Measurements from ENCODE around the gene OR1S2.
"Not testable (repeated sequence)": the region's sequence is repeated elsewhere in the genome, so short reads cannot be mapped to it uniquely, and the experiment has no call there.

Gene OR1S2, protein sequence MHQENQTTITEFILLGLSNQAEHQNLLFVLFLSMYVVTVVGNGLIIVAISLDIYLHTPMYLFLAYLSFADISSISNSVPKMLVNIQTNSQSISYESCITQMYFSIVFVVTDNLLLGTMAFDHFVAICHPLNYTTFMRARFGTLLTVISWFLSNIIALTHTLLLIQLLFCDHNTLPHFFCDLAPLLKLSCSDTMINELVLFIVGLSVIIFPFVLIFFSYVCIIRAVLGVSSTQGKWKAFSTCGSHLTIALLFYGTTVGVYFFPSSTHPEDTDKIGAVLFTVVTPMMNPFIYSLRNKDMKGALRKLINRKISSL

DNA sequence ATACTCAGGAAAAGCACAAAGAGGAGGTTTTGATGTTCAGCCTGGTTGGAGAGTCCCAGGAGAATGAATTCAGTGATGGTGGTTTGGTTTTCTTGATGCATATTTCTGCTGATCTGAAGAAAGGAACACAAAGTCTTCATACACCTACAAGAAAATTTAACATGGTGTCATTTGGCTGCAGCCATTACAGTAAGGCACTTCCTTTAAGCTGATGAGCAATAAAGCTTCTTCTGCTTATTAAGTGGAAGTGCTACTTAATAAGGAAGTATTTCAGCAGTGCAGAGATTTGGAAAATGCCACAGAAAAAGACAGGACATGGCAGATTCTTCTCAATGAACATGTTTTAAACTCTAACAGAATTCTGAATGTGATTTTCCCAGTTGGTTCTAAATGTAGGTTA lies at the start of gene OR1S2:
OR1S2 (minus strand) TSS at position 101 of the 400 bp plus-strand sequence; CDS start at position 101, 0 bp downstream.
- no peak for DNase-seq (ENCODE audit: low spot score)

DNA sequence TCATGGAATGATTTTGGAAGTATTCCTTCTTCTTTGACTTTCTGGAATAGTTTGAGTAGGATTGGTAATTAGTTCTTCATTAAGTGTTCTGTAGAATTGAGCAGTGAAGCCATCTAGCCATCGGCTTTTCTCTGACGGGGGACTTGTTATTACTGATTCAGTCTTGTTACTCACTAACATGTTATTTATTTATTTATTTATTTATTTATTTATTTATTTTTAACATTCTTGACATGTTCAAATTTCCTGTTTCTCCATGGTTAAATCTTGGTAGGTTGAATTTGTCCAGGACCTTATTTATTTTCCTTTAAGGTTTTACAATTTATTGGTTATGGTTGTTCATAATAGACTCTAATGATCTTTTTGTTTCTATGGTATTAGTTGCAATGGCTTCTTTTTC lies 40.0 kb upstream of the OR1S2 start:
- DNase-seq (ENCODE audit: low spot score) = no peak

DNA sequence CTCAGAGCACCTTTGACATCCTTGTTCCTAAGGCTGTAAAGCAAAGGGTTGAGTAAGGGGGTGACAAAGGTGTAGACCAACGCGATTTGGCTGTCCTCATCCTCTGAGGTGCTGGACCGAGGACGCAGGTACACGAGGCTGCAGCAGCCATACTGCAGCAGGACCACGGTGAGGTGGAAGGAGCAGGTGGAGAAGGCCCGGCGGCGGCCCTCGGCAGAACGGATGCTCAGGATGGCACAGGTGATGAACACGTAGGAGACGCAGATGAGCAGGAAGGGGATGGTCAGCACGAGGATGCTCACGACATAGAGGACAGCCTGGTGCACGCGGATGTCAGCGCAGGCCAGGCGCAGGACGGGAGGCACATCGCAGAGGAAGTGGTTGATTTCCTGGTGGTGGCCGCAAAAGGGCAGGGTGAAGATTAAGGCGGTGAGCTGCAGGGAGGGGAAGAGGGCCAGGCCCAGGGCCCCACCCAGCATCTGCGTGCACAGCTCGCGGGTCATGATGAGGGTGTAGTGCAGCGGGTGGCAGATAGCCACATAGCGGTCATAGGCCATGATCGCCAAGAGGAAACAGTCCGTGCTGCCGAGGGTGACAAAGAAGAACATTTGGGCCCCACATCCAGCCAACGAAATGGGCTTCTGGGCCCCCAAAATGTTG lies 24.1 kb upstream of the OR1S2 start:
- DNase-seq (ENCODE audit: low spot score) = no peak

DNA sequence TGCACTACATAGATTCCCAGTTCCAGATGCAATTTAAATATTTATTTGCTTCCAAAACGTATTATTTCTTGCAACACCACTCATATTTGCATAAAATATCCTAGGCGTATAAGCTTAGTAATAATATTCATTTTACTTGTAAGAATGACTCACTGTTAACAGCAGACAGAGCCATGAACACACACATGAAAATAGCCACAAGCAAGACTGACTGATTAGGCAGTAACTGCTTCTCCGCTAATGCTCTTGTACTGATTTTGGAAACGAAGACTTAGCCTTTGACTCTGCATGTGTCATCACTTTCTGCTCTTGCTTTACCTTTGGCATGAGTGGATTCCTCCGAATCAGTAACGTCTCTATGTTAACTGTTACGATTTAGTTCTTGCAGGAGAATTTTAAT lies 18.8 kb upstream of the OR1S2 start:
- DNase-seq (ENCODE audit: low spot score) = no peak

DNA sequence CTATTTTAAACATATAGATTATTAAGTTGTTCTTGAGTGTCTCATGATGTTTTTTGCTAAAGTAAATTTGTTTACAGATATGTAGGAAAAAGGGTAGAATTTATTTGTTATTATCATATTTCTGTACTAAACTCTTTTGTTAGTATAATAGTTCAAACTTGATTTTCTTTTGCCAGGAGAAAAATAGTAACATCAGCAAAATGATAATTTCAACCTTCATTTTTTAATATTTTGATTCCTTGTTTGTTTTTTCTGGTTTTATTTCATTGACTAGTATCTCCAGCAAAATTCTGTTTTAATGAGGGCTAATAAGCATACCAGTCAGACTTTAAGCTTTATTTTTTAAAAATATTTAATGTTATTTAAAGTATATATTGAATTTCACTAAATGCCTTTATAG lies 12.5 kb upstream of the OR1S2 start:
- no peak for DNase-seq (ENCODE audit: low spot score)

DNA sequence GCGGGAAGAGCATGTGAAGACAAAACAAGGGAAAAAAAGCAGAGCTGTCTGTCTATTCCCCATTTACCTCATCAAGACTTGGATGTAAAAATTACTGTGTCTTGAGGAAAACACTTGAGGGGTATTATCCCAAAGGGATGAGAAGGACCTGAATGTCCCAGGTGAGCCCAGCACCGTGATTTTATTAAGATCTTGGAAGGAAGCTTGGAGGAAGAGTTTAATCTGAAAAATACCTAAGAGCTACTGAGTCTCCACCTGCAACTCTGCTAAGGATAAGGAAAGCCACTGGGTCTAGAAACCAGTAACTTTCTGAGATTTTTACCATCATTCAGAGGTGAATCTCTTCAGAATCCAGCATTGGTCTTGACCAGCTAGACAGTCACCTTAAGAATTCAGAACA lies 8.5 kb upstream of the OR1S2 start, which contains the start of gene OR1S1:
OR1S1 (plus strand) TSS at position 301 of the 400 bp plus-strand sequence.
- not testable (repeated sequence) for DNase-seq (ENCODE audit: low spot score)

DNA sequence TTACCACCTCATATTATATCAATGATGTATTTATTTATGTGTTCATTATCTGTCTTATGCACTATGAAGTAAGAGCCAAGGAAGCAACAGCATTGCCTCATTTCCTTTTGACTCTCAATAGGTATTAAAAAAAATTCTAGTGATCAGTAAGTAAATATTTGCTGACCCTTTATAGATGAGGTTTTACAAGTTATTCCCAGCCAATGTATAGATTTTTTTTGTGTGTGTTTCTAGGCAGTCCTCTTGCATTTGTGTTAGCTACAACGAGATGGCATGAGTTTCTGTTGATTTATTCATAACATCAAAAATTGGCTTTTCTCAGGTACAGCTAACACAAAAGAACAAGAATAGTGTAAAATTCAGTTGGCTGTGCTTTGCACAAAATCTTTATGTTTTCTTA lies 4.7 kb downstream of the OR1S2 start:
- DNase-seq (ENCODE audit: low spot score) = no peak

DNA sequence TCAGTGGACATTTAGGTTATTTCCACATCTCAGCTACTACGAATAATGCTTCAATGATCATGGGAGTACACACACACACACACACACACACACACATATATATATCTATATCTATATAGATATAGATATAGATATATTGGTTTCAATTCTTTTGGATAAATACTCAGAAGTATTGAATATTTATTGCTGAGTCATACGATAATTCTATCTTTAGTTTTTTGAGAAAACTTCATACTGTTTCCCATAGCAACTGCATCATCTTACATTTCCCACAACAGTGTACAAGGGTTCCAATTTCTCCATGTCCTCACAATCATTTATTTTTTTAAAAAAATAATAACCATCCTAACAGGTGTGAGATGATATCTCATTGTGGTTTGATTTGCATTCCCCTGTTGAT lies 8.0 kb downstream of the OR1S2 start:
- no peak for DNase-seq (ENCODE audit: low spot score)

DNA sequence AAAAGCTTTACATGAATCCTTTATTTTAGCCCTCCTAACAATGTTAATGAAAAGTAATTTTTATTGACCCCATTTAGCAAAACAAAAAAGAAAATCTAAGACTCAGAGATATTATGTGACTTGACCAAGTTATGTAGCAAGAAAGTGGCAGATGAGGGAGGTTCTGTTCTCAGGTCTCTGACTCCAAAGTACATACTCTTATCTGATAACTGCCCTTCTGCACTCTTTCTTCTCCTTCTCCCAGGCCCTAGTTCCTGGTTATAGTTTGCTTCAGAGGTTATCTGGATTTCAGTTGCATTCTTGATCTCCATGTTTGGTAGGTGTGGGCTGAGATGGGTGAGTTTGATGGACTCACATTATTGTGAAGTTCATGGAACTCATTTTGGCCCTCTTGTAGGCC lies 10.6 kb downstream of the OR1S2 start:
- no peak for DNase-seq (ENCODE audit: low spot score)

DNA sequence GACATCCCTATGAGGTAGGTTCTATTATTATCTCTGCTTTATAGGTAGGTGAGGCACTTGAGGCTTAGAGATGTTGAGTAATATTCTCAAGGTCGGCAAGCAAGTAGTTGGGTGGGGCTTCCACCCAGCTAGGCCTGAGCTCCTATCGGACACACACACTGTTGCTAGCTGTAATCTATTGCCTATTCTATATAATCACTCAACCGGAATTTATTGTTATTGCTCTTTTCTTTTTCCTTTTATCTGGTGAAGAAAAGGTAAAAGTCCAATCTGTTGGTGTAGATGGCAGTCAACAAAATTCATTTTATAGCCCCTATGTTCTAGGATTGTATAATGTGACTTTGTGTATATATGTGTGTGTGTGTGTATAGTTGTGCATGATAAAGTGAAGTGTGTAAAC lies 11.7 kb downstream of the OR1S2 start:
- no peak for DNase-seq (ENCODE audit: low spot score)

DNA sequence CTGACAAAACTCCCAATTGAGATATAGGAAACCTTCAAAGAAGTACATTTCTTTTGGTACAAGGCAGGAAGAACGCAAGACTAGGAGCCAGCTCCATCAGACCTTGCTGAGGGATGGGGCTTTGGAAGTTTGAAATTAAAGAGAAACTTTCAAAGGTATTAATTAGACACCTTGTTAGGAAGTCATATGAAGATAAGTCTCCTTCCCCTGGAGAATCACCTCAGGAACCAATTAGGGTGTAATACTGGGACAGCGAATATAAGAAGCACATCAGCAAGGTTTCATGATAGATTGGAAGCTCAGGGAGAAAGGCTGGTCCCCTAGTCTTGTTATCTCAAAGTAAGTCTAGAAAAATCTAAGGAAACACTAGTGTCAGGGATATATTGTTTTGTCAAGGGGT lies 15.2 kb downstream of the OR1S2 start, which contains the start of gene OR9Q2:
OR9Q2 (plus strand) TSS at position 301 of the 400 bp plus-strand sequence. CDS start 1,421 bp downstream, outside the sequence.
- no peak for DNase-seq (ENCODE audit: low spot score)

DNA sequence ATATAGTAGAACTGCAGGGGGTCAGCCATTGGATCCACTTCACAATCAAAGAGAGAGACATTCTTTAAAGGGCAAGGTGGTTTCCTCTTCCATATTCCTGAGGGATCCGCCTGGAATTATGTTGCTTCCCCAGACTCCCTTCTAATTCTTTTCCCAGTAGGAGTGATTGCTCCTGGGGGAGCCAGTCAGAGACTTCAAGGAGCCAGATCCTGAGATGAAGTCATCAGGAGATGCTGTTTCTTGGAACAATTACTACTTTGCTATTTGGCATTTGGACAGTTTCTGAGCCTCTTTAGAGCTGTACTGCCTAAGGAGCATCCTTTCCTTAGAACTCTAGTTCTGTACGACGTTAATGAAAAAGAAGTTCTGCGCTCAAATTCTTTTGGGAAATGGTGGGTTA lies 17.0 kb downstream of the OR1S2 start:
- DNase-seq (ENCODE audit: low spot score) = no peak

DNA sequence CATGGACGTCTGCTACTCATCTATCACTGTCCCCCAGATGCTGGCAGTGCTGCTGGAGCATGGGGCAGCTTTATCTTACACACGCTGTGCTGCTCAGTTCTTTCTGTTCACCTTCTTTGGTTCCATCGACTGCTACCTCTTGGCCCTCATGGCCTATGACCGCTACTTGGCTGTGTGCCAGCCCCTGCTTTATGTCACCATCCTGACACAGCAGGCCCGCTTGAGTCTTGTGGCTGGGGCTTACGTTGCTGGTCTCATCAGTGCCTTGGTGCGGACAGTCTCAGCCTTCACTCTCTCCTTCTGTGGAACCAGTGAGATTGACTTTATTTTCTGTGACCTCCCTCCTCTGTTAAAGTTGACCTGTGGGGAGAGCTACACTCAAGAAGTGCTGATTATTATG lies 24.3 kb downstream of the OR1S2 start:
- DNase-seq (ENCODE audit: low spot score) = no peak

DNA sequence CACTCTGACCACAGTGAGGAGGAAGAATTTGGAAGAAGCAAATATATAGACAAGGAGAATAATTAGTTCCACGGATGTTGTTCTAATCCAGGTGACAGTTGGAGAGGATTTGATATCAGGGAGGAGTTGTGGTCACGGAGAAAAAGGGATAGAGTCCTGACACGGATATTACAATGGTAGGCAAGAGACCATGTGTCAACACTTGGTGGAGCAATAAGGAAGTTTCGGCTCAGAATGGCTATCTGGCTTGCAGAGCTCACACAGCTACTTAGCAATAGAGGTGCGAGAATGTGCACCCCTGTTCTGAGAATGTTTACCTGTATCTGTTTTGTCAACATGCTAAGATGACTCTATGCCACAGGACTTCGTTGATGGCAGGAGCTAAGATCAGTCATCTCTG lies 25.5 kb downstream of the OR1S2 start:
- no peak for DNase-seq (ENCODE audit: low spot score)

DNA sequence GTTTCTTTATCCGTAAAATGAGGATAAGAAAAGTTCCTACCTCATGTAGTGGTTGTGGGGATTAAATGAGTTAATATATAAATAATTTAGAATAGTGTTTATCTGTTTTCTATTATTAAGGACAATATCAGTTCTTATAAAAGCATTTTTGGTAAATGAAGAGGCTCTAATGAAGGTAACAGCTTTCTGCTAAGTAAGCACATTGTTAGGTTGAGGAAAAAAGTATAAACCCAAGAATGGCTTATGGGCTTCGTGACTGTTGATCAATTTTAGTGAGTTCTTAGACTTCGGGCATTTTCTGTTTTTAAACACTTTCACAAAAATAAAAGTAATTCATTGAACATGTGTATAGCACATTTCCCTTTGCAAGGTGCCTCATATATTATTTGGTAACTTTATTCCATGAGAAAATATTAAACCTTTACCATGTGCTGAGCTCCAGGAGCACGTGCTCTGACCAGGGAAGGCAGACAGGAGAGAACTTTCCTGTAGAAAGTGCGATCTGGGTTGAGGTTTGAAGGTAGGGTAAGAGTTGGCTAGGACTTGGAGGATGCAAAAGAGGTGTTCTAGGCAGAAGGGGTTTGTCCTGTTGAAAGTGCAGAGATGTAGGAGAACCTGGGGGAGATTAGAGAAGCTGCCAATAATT lies 26.4 kb downstream of the OR1S2 start:
- DNase-seq (ENCODE audit: low spot score) = no peak

DNA sequence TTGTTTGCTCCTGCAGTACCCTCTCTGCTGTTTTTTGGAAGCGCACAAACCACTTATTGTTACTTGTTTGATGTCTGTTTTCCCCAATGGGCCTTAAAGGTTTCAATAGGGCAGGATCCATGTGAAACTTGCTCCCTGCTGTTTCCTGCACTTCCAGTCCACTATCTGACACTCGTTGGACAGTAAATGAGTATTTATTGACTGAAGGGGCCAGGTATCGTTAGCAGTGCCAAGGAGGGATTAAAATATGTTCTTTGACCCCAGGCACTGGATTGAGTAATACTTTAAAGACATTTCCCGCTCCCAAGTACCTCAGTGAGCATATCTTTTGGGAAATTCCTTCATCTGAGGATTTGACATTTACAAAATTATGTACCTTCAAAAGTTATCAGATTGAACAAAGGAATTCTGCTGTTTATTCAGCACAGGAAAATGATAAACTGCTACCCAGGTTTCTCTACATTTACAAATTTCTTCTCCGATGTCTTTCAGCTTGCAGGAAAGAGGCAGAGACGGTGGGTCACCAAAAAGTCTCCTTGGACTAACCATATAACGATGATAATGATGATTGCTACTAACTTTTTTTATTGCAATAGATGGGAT lies 38.3 kb downstream of the OR1S2 start:
- DNase-seq (ENCODE audit: low spot score) = no peak

DNA sequence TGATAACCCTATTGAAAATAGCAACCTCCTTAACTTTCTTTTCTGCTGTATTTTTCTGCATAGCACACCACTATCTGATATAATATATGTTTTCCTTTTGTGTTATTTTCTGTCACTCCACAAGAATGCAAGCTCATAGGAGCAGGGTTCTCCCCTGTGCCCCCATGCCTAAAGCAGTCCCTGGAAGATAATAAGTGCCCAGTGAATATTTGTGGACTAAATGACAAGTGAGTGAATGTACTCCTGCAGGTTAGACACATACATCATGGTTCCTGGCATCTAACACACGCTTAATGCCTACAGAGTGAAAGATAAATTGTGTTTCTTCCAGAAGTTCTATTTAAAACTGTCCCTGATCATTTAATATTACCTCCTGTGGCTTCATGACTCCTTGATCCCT lies 39.0 kb downstream of the OR1S2 start:
- no peak for DNase-seq (ENCODE audit: low spot score)

DNA sequence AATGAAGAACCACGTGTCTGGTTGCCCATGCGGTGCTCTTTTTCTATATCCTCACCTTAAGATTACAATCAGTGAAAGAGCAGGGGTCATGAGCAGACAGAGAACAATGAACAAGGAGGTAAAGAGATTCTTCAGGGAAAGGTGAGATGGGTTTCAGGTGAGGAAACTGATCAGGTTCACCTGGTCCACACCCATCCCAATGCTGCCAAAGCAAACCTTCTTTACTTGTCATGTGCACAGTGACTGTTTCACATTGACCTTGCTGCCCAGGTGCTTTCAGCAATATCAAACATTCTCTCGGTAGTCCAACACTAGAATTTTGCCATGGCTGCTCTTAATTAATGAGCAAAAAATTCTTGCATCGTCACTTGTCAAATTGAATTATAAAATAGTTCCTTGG lies 39.6 kb downstream of the OR1S2 start:
- no peak for DNase-seq (ENCODE audit: low spot score)

Data from hepatic stellate cell (primary cell).